ENCODE results near the gene ZNF518A.

The ZNF518A gene

GRCh38 chr10:96118604-96119450 is 11.3 kb upstream of the ZNF518A start:
- DNase-seq (ENCODE audit: low read depth in 2 of 2): no peak
- no peak for TF ChIP-seq CTCF (IDR thresholded peaks at IDR 0.05; ENCODE audit: low read depth, low read length)
- H3K4me3 ChIP-seq (replicated peaks in 1 of 2; ENCODE audit: low read depth in 2 of 2, low read length in 2 of 2): no peak overlapping the region

- no peak for TF ChIP-seq CTCF (IDR thresholded peaks at IDR 0.05; ENCODE audit: low read depth, low read length)
- no peak overlapping the region for H3K4me3 ChIP-seq (replicated peaks in 1 of 2; ENCODE audit: low read depth in 2 of 2, low read length in 2 of 2)
- no peak for DNase-seq (ENCODE audit: low read depth in 2 of 2)
Measured at GRCh38 chr10:96122824-96123223, 7.3 kb upstream of the ZNF518A start.

DNA sequence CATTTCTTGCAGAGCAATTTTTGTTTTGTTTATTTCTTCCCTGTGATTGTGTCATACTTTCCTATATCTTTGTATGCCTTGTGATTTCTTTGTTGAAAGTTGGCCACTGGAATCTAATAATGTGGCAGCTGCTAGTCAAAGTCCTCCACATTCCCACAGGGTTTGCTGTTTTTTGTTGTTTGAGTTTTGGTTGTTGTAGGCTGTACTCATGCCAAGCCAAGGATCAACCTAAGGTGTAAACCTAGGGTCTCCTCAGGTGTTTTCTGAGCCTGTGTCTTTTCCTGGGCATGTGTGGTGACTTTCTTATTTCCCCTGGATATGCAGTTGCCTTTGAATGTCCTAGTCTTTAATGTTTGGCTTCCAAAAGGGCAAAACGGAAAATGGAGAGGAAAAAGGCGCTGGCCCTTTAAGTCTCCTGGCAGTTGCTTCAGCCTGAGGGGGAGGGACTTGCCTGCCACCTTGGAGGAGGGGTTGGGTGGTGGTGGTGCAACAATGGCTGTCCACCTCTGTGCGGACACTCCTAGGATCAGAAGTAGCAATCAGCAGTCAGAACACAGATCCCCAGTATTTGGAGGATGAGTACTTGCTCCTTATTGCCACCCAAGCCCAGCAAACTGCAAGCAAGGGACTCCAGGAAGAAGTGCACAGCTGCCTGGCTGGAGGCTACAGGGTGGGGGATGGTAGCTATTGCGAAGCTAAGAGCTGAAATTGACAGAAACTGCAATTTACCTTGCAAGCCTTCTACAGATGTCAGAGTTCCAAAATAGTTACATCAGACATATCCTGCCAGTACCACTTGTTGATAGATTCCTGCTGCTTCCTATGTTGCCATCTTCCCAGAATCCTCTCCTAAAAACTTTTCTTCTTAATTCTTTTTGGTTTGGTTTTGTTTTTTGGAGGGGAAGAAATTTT is 5.6 kb upstream of the ZNF518A start:
- peak; percentile 60 to 70 for DNase-seq (ENCODE audit: low read depth in 2 of 2)
- no peak for TF ChIP-seq CTCF (IDR thresholded peaks at IDR 0.05; ENCODE audit: low read depth, low read length)
- H3K4me3 ChIP-seq (replicated peaks in 1 of 2; ENCODE audit: low read depth in 2 of 2, low read length in 2 of 2): peak overlapping the region; percentile 25

- DNase-seq (ENCODE audit: low read depth in 2 of 2): peak; percentile 19 to 26
- no peak for TF ChIP-seq CTCF (IDR thresholded peaks at IDR 0.05; ENCODE audit: low read depth, low read length)
- no peak overlapping the region for H3K4me3 ChIP-seq (replicated peaks in 1 of 2; ENCODE audit: low read depth in 2 of 2, low read length in 2 of 2)
Measured at GRCh38 chr10:96125142-96125515, 5.0 kb upstream of the ZNF518A start.

GRCh38 chr10:96130326-96130995 is 364 bp downstream of the ZNF518A start:
- peak in 1 of 2 donors; percentile 90 for DNase-seq (ENCODE audit: low read depth in 2 of 2)
- H3K4me3 ChIP-seq (replicated peaks in 1 of 2; ENCODE audit: low read depth in 2 of 2, low read length in 2 of 2): peak overlapping the region; percentile 71 to 73
- TF ChIP-seq CTCF (IDR thresholded peaks at IDR 0.05; ENCODE audit: low read depth, low read length): peak; percentile 7

- no peak for DNase-seq (ENCODE audit: low read depth in 2 of 2)
- H3K4me3 ChIP-seq (replicated peaks in 1 of 2; ENCODE audit: low read depth in 2 of 2, low read length in 2 of 2): no peak overlapping the region
- TF ChIP-seq CTCF (IDR thresholded peaks at IDR 0.05; ENCODE audit: low read depth, low read length): no peak
Measured at GRCh38 chr10:96131621-96132020, 1.5 kb downstream of the ZNF518A start.
